A673 (cell line): Measurements from ENCODE around the gene SPNS2.

ENCODE experiments used
- EZH2 ChIP-seq: fragments of 200-600 bp; sonication (generic); IDR thresholded peaks from 2 replicates; pipeline ENCODE4 v1.6.1; 2017; ENCODE audit warnings: borderline replicate concordance, low read depth, mild to moderate bottlenecking, mixed read lengths, antibody characterized with exemption, low read length; ENCODE audit not compliant: poor library complexity, severe bottlenecking
- TF ChIP-seq, protein P1 (sequence below): fragments of 300-800, 200-600 bp; sonication (generic); conservative IDR thresholded peaks from 2 replicates; pipeline ENCODE4 v1.5.1; 2017; ENCODE audit warnings: low read depth, mild to moderate bottlenecking, antibody characterized with exemption, low read length, moderate library complexity, mixed read lengths

DNA sequence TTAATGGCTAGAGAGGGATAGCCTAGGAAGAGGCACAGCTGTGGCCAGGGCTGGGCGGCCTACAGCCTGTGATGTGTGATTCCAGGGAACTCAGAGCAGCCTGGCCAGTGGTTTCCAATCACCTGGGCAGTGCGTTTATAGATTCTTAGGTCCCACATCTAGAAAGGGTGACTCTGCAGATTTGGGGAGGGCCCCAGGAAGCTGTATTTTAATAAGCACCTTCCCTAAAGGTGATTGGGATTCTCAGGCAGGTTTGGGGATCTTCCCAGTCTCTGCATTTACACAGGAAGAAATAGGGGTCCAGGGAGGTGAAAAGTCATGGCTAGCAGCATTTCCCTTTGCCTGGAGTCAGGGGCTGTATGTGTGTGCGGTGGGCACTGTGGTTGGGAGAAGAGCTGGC is 9.5 kb downstream of the SPNS2 start:
- TF ChIP-seq, protein P1, sequence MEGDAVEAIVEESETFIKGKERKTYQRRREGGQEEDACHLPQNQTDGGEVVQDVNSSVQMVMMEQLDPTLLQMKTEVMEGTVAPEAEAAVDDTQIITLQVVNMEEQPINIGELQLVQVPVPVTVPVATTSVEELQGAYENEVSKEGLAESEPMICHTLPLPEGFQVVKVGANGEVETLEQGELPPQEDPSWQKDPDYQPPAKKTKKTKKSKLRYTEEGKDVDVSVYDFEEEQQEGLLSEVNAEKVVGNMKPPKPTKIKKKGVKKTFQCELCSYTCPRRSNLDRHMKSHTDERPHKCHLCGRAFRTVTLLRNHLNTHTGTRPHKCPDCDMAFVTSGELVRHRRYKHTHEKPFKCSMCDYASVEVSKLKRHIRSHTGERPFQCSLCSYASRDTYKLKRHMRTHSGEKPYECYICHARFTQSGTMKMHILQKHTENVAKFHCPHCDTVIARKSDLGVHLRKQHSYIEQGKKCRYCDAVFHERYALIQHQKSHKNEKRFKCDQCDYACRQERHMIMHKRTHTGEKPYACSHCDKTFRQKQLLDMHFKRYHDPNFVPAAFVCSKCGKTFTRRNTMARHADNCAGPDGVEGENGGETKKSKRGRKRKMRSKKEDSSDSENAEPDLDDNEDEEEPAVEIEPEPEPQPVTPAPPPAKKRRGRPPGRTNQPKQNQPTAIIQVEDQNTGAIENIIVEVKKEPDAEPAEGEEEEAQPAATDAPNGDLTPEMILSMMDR = no peak
- TF ChIP-seq EZH2 = no peak
